Stimulated activated CD8-positive, alpha-beta memory T cell treated with anti-CD3 and anti-CD28 coated beads, Interleukin-4, amount 100 ng/mL, for 1 hour (primary cell): Measurements from ENCODE around the gene SCN1A.

Experiments used
- DNase-seq, 2 donors: peaks; one replicate each; pipeline ENCODE4 v3.0.0-alpha.2; 2020; ENCODE audit warnings: low read depth in 2 of 2, low spot score in 1 of 2

Gene SCN1A

GRCh38 chr2:166082736-166083135 lies 45.1 kb downstream of the SCN1A start:
- no peak for DNase-seq

DNA sequence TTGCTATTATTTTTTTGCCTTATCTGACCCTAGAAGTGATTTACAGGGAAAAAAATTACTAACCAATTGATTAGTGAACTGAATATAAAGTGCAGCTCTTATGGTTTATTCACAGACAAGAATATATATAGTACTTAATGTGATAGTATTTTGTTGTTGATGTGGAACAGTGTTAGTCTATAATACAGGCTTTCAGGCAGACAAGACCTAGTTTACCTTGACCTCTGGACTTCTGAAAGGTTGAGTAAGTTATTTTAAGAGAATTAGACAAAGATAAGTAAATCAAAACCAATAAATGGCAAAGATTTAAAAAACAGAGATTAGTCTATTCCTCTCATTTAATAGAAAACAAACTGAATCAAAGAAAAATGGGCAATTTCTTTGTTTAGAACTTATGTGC lies 46.0 kb downstream of the SCN1A start:
- DNase-seq = no peak

DNA sequence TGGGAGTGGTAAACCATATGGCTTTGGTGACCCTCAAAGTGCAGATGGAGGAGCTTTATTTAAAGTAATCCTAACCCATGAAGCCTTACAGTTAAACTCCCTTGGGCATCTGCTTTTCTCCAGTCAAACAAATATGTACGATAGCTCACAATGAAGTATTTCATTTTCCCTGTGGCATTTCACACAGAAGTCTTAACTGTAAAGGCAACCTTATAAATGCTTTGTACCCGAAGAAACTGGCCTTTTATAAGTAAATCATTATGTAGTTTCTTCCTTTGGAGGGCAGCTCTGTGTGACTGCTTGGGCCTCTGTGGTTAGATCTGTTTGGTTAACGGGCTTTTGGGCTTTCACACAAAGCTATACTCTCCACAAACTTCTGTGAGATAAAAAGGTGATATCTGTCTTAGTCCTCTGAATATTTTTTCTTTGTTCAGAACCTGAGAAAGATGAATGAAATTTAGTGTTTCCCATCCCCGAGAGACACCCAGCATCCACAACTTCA lies 46.6 kb downstream of the SCN1A start:
- DNase-seq = no peak

GRCh38 chr2:166074430-166074829 lies 53.4 kb downstream of the SCN1A start:
- DNase-seq = no peak

GRCh38 chr2:166074011-166074410 lies 53.8 kb downstream of the SCN1A start:
- no peak for DNase-seq

- DNase-seq = no peak
Observed at GRCh38 chr2:166070231-166070630, 57.6 kb downstream of the SCN1A start.

GRCh38 chr2:166068981-166069380 lies 58.8 kb downstream of the SCN1A start:
- DNase-seq = no peak

GRCh38 chr2:166067229-166067628 lies 60.6 kb downstream of the SCN1A start:
- DNase-seq = no peak

DNA sequence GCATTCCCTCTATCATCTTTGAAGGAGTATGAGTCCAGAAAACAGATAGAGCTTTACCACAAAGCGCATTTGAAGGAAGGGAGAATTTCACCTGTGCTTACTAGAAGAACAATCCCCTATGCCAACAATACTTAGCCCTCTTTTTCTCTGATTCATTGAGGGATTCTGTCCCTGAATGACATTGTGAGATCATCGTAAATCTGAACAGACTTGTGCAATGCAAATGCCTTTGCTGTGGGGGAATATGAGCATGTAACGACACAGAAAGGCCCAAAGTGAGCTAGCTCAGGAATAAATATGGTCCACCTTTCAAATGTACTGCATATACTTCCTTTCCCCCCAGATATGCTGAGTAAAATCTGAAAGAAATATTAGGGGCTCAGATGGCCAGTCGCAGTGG lies 67.6 kb downstream of the SCN1A start:
- DNase-seq = no peak

GRCh38 chr2:166057370-166058164 lies 70.3 kb downstream of the SCN1A start:
- no peak for DNase-seq

- DNase-seq = no peak
Observed at GRCh38 chr2:166044853-166045483, 82.9 kb downstream of the SCN1A start.

DNA sequence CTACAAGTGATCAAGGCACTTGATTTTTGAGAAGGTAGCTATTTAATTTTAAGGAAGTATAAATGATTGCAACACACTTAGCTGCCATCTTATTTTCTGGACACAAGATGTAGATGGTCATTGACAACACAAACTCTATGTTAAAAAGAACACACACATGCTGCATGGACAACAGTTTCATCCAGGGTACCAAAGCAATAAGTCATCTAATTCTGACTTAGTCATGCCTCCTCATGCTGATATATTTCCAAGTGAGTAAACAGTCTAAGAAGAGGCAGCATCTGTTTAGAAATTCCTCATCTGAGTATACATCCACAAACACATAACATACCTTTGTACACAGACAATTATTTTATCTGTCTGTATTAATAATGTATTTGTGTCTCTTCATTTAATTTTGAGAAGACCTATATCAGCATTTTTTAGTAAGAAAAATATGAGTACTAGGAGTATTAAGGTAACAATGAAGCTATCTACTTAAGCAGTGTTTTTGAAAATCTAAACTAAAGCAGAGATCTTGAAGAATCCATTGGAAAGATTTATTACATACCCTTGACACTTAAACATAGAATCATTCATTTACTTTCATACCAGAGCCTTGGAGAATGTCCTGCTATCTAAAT lies 84.9 kb downstream of the SCN1A start:
- DNase-seq = no peak

- no peak for DNase-seq
Observed at GRCh38 chr2:166042356-166042755, 85.5 kb downstream of the SCN1A start.

DNA sequence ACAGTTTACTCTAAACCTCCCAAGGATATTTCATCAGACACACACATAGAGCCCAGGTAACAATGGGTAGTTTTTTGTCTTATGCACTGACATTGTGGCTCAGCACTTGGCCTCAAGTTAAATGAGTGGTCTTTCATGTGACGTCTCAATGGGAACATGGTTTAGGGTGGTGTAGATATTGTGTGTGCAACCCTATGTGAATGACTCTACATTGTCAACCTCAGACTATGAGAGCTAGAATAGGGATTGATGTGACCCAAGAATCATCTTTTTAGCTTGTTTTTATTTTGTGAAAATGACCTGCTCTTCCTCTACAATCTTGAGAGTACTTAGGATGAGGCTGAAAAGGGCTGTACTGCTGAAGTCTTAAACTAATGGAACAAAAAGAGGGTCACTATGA lies 86.2 kb downstream of the SCN1A start:
- DNase-seq = no peak

- DNase-seq = no peak
Observed at GRCh38 chr2:166032361-166032760, 95.5 kb downstream of the SCN1A start.

- DNase-seq = no peak
Observed at GRCh38 chr2:166031054-166031453, 96.8 kb downstream of the SCN1A start.

DNA sequence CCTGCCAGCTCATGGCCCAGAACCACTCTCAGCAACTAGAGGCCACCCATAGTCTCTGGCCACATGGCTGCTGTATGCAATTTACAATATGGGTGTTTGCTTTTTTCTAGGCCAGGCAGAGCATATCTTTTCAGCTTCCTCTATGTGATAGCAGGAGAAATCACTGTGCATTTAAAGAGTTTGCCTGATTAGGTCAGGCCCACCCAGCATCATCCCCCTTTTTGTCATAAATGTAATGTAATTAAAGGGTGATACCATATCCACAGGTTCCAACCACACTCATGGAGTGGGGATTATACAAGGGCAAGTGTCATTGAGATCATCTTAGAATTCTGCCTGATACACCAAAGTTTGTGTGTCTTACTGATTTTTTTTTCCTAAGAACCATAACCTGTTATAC lies 102.5 kb downstream of the SCN1A start:
- no peak for DNase-seq

DNA sequence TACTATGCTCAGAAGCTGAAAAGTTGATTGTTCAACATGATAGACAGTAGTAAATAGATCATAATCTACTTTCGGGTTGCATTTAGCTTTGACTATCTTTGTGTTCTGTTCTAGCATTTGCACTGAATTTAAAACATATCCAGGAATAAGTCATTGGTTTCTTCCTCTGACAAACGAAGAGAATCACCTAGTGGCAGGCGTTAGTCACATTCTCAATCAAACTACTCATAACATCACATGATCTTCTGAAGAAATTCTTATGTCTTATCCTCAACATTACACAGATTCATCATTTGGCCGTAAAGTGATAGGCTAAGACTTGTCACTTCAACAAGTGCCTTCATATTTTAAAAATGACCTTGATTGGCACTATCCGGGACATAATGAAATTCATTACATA lies 110.6 kb downstream of the SCN1A start:
- DNase-seq = no peak

- no peak for DNase-seq
Observed at GRCh38 chr2:166013878-166014277, 113.9 kb downstream of the SCN1A start.

DNA sequence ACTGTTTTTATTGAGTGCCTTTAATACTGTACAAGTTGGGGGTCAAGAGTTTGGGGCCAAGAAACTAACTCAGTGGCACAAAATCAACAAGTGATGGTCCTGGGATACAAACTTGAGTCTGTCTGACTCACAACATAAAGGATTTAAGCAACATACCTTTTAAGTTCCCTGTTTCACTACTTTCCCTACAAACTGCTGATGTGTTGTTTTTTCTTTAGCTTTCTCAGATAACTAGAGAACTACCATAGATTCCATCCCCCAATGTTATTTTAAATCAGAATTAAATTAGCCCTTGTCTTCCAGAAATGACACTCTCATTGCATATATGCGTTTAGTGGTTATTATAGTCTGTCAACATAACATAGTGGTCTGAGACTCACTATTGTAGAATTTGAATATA lies 116.2 kb downstream of the SCN1A start:
- no peak for DNase-seq

DNA sequence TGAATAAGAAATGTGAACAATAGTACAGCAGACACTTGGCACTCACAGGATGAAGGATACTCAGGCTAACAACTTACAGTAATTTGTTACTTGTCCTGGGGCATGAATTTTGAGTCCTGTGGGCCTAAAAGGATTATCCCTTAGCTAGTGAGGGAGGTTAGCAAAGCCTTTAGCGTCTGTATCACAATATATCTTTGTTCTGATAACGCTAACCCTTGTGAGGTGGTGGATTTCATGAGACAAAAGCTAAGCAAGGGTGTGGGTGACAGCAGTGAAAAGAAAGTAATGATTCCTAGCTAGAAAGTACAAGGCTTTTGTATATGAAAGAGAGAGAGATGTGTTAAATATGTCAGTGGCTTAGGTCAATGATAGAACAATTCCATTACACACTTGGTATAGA lies 127.4 kb downstream of the SCN1A start:
- no peak for DNase-seq

DNA sequence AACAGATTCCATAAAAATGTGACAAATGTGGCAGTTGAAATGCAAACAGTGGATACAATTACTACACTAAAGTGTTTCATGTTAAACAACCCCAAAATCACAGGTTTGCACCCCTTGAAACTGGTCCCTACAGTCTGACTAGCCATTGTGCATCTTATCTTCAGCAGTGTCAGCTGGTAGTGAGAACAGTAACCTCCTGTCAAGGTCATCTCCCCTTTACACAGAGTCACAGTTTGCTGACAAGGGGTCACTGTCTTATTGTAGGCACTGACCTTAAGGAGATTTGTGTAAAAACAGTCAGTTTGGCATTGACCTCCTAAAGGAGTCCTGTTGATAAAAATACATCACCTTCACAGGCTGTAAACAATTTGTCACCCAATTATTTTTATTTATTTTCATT lies 137.0 kb downstream of the SCN1A start:
- DNase-seq = no peak
